Adrenal gland (tissue), 5 donors: ENCODE results near the gene CLCA1.

Experiments used
- CTCF ChIP-seq, 6 experiments: fragments of 450-650 bp in 4 of 6; fragments of 200-600 bp in 2 of 6; sonication (generic) in 1 of 6; IDR thresholded peaks; 1 replicate in 5 of 6; 2 replicates in 1 of 6; pipeline versions ENCODE4 v1.5.1 to v1.8.0; 2016 to 2021; ENCODE audit warnings: antibody characterized with exemption in 6 of 6, mild to moderate bottlenecking in 2 of 6, moderate library complexity in 1 of 6
- POLR2A ChIP-seq, 2 donors: fragments of 450-650 bp; IDR thresholded peaks; one replicate each; pipeline ENCODE4 v1.6.1; 2017; ENCODE audit warnings: antibody characterized with exemption in 2 of 2, mild to moderate bottlenecking in 2 of 2, moderate library complexity in 1 of 2
- donor health status: DM: no; HTN: no; CAD: no.

GRCh38 chr1:86434059-86434458 is 34.7 kb upstream of the CLCA1 start:
- TF ChIP-seq CTCF (IDR thresholded peaks at IDR 0.05) (no peak), POLR2A (IDR thresholded peaks at IDR 0.05) (no peak)
